NCI-H187 (cell line): ENCODE data around the gene SNX33.

Experiments
- DNase-seq, 2 experiments: peaks; one replicate each; lab custom pipeline; 2025; lab: John Stamatoyannopoulos, UW

SNX33 gene

DNA sequence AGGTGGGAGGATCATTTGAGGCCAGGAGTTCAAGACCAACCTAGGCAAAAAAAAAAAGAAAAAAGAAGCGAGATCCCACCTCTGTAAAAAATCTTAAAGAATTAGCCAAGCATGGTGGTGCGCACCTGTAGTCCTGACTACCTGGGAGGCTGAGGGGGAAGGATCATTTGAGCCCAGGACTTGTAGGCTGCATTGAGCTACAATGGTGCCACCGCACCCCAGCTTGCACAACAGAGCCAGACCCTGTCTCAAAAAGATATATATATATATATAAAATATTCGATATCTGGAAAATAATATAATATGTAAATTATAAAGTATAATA, 6.6 kb upstream of the SNX33 start:
- no peak for DNase-seq

DNA sequence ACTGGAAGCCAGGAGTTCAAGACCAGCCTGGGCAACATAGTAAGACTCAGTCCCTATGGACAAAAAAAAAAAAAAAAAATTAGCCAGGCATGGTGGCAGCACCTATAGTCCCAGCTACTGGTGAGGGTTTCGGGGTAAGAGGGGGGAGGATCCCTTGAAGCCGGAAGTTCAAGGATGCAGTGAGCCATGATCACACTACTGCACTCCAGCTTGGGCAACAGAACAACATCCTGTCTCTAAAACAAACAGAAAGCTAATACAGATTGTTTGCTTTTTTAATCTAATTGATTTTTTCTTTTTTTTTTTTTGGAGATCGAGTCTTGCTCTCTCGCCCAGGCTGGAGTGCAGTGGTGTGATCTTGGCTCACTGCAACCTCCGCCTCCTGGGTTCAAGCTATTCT, 6.1 kb upstream of the SNX33 start:
- no peak for DNase-seq

DNA sequence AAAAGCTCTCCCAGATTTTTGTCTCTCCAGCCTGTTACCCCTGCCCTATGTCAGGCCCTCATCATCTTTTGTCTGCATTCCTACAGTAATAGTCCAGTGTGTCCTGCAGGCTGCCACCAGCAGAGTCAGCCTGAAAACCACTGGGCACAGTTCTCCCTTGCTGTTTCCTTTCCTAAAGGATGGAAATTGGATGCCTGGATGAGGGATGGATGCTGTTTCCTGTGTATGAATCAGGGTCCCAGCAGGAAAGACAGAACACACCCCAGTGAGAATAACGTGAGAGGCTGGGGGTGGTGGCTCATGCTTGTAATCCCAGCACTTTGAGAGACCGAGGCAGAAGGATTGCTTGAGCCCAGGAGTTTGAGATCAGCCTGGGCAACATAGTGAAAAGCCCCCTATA, 3.3 kb upstream of the SNX33 start:
- no peak for DNase-seq

DNA sequence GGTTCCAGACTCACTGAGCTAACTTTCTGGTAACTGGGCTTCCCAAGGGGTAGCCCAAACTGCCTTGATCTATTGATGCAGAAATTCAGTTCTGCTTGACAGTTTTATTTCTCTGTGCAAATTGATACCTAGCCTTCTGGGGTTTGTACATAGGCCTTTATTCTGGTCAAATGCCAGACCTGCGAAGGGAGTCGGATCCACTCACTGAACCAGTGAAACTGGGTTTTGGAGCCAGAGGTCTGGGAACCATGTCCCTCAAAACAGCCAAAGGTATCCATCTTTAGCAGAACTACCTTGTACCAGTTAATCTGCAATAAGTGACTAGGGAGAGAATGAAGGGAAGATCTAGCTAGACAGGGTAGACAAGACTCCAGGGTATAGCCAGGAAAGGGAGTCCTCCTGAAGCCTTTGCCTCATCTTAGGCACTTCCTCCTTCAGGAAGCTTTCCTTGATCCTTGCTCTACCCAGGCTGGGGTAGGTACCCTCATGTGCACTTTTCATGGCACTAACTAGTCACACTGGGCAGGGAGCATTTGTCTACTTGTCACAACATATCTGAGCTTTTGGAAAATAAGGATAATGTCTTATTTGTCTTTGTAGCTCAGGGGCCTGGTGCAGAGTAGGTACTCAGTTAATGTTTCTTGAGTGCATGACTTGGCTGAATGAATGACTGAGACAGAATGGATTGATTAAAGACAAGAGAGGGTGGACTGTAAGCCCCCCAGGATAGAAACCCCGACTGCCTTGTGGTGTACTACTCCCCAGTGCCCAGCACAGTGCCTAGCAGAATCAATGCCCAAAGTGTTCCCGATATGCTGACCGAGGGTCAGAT, 1.4 kb upstream of the SNX33 start:
- no peak for DNase-seq

DNA sequence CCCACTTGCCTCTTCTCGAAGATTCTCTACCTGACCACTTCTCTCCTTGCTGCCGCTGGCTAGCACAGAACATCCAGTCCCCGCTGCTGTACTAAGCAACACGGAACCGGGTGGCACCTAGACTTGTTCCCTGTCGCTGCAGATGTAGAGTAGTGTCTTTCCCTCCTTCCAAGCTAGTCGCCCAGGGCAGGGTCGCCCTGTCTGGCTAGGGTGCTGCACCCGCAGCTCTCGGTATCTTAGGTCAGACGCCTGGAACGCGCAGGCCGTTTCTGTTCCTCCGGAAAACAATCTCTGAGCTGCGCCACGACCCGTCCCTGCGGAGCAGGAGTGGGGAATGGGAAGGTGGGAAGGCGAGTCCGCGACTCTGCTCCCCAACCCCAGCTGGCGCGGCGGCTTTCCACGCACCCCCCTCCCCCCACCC, 758 bp upstream of the SNX33 start:
- no peak for DNase-seq

DNA sequence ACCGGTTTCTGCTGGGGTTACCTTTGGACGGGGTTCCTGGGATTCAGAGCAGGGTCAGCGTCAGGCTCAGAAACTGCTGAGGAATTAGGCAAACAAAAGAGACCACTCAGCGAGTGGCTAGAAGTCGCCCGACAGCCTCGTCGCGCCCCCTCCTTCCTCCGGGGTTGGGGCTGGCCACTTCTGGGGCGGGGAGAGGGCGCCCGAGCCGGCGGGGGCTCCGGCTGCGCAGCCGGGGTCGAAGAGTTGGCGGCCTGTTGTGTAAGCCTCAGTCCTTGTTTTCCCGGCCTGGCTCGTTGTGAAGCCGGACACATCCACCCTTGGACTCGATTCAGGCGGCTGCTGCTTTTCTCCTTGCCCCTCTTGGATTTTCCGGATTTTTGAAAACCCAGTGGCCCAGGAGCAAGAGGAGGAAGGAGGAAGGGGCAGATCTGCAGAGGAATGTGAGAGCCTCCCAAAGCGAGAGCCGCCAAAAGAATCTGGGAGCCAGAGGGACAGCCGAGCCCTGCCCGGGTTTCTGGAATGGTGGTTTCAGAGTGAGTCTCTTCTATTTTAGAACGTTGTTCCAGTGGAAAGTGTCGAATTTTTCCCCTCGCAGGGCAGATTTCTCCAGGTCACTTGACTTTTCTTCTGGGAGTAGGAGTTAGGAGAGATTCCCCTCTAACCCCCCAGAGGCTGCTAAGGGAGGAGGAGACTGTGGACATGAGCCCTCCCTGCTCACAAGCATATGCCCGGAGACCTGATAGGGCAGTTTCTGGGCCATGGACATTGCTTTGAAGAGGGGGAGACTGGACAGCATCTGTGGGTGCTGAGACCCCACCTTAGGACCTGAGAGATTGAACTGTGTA, 666 bp downstream of the SNX33 start:
- no peak for DNase-seq

DNA sequence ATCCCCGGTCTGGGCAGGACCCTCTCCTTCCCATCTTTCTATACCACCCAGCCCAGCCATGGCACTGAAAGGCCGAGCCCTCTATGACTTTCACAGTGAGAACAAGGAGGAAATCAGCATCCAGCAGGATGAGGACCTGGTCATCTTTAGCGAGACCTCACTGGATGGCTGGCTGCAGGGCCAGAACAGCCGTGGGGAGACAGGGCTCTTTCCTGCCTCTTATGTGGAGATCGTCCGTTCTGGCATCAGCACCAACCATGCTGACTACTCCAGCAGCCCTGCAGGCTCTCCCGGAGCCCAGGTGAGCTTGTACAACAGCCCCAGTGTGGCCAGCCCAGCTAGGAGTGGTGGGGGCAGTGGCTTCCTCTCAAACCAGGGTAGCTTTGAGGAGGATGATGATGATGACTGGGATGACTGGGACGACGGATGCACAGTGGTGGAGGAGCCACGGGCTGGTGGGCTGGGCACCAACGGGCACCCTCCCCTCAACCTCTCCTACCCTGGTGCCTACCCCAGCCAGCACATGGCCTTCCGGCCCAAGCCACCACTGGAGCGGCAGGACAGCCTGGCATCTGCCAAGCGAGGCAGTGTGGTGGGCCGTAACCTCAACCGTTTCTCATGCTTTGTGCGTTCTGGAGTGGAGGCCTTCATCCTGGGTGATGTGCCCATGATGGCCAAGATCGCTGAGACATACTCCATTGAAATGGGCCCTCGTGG, 1.5 kb downstream of the SNX33 start:
- DNase-seq = no peak

DNA sequence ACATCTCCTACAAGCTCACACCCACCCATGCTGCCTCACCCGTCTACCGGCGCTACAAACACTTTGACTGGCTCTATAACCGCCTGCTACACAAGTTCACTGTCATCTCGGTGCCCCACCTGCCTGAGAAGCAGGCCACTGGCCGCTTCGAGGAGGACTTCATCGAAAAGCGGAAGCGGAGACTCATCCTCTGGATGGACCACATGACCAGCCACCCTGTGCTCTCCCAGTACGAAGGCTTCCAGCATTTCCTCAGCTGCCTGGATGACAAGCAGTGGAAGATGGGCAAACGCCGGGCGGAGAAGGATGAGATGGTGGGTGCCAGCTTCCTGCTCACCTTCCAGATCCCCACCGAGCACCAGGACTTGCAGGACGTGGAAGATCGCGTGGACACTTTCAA, 2.1 kb downstream of the SNX33 start:
- no peak for DNase-seq

DNA sequence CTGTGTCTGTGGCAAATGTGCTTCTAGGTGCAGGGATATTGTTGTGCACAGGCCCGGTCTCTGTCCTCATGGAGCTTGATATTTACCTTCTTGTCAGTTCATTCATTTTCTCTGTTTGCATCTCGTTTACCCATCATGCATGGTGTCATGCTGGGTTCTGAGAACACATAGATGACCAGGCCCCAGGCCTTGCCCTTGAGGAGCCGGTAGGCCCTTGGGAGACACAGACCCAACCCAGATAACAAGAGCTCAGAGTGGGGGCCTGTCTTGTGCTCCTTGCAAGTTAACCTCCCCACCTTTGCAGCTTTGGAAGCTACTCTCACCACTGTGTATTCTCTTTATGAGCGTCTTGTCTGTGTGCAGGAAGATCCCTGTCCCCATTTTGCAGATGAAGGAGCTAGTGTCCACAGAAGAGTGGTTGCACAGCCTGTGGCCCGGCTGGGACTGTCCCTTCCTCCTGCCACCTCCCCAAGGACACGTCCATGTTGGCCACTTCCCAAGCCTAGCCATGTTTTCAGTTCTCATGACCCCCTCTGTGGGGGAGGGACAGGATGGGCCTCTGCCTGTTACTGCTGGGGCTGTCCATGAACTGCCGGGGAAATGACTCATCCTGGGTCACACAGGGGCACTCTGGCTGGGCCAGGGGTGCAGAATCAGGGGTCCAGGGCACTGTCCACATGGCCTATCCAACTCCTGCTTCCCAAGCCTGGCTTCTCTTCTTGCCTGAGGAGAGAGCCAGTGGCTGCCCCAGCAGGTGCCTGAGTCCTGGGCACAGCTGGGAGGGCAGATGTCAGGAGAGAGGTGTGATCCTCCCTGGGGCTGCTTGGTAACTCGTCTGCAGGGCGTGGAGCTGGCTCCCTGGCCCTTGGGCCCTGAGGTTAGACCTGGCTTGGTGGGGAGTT, 3.4 kb downstream of the SNX33 start:
- no peak for DNase-seq

DNA sequence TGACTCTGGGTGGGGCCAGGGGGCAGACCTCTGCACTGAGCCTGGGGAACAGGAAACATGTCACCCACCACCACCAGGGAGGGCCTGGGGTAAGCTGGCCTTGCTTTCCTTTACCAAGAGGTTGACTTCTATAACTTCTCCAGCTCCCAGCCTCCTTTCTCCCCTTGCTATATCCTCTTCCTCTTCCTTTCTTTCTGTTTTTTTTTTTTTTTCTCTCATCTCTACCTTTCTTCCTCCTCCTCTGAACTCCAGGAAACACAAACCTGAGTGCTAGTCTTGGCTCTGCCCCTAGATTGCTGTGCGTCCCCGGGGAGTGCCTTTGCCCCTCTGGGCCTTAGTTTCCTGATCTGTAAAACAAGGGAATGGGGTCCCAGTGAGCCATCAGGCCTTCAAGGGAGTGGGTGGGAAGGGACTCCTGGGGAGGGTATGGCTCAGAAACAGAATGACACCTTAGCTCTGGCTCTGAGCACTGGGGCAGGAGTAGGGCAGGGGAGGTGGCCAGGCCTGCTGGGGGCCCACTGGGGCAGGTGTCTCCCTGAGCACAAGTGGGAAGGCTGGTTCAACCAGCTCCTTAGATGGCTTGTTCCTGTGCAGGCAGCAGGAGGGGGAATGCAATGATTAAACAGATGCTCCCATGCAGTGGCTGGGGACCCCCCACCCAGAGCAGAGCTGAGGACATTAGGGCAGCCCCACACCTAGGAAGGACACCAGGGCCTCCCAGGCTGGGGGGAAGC, 4.3 kb downstream of the SNX33 start:
- no peak for DNase-seq

DNA sequence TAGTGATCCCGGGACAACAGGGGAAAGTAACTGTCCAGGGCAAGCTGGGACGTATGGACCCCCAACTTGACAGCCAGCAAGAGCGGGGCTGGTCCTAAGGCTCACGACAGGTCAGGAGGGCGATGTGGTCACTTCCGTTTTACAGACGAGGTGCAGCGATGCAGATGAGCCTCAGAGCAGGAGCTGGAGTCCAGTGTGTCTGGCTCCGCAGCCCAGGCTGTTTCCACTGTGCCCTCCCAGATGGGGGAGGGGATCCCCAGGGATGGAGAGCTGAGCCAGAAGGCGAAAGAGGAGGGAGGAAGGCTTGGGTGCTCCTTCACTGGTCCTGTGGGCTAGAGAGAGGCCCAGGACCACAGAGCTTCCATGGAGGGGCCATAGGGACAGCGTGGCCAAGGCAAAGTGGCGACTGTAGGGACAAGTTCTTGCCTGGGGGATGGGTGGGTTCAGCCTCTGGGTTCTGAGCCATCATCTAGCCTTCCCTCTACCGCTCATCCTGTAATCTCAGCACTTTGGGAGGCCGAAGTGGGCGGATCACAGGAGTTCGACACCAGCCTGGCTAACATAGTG, 5.7 kb downstream of the SNX33 start:
- DNase-seq = no peak

DNA sequence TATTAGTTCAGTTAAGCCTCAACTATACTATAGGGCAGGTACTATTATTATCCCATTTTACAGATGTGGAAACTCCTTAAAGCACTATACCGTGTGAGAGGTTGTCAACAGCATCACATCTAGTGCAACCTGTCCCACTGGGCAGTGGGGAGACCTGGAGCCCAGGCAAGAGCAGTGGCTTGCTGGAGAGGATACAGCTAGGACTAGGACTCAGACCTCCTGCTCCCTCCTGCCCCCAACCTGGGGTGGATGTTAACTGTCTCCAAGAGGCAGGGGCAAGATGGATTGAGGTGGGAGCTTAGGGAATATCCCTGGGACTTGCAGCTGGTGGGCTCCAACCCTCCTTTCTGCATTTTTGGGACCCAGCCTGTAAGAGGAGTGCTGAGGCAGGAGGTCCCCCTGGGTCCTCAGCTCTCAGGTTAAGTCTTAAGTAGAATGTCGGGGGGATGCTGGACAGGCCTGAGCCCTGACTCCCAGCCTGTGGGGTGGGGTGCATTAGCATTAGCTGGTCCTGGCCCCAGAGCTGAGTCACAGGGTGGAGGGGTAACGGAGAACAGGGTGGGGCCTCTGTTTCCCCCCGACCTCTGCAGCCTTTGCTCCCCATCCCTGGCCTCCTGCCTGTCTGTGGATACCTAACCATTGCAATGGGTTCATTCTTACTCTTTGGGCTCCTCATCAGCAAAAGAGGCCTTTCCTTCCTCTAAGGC, 6.6 kb downstream of the SNX33 start:
- no peak for DNase-seq

DNA sequence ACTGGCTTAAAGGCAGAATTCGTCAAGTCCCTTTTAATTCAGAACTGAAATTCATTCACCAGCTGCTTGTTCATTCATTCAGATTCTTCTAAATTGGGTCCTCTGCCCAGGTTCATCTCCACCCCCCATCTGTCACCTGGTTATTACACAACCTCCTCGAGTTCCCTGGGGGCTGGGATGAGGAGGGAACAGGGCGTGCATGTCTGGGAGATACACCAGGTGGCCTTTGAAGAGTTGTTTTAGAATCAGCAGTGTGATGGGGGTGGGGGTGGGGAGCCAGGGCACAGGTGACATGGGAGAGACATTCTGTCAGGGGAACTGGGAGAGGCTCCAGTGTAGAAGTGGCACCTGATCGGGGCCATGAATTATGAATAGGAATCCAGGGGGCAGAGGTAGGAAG, 8.2 kb downstream of the SNX33 start:
- DNase-seq = peak in 1 of 2 experiments; percentile 42

DNA sequence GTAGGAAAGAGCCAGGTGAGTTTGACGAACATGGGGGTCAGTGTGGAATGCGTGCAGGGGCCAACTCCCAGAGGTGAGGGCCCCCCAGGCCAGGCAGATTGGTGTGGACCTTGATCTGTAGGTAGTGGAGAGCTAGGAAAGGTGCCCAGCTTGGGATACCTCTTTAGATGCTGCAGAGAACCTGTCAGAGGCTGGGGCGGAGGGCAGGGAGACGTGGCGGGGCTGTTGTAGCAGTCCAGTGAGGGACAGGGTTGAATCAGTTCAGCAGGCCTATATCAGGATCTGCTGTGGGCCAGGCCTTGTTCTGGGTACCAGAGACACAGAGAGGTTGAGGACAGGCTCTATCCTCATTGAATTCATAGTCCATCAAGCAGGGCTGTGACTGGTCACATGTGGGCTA, 8.6 kb downstream of the SNX33 start:
- no peak for DNase-seq

DNA sequence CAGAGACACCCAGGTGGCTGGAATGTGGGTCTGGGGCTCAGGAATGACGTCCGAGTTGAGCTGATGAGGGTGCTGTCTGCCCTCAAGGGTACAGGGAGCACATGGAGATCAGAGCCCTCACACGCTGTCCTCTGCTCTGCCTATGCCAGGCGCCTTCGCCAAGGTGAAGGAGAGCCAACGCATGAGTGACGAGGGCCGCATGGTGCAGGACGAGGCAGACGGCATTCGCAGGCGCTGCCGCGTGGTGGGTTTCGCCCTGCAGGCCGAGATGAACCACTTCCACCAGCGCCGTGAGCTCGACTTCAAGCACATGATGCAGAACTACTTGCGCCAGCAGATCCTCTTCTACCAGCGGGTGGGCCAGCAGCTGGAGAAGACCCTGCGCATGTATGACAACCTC, 9.1 kb downstream of the SNX33 start:
- DNase-seq = no peak

DNA sequence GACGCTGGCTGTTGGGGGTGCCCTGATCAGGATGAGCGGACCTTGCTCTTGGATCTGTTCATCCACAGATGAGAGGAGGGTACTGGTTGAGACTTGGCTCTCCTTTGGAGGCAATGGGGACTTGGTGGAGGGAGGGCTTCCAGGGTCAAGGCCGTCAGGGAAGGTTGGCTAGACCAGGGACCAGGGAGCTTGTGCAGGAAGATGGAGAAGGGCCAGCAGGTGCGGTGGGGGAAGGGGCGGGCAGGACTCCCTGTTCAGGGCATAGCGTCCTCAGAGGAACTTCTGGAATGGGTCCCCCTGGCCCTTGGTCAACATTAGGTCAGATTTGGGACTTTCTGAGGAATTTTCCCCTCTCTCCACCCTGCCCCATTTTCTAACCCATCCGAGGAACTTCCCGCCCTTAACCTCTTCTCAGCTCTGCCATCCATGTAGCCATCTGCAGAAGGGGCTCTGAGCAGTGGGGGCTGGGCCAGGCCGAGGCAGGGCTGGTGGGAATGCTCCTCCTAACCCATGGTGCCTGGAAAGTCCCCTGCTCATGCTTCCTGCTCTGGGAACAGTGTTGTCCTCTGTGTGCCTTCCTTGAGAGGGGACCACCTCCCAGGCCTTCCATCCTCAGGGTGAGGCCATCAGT, 11.5 kb downstream of the SNX33 start:
- no peak for DNase-seq

DNA sequence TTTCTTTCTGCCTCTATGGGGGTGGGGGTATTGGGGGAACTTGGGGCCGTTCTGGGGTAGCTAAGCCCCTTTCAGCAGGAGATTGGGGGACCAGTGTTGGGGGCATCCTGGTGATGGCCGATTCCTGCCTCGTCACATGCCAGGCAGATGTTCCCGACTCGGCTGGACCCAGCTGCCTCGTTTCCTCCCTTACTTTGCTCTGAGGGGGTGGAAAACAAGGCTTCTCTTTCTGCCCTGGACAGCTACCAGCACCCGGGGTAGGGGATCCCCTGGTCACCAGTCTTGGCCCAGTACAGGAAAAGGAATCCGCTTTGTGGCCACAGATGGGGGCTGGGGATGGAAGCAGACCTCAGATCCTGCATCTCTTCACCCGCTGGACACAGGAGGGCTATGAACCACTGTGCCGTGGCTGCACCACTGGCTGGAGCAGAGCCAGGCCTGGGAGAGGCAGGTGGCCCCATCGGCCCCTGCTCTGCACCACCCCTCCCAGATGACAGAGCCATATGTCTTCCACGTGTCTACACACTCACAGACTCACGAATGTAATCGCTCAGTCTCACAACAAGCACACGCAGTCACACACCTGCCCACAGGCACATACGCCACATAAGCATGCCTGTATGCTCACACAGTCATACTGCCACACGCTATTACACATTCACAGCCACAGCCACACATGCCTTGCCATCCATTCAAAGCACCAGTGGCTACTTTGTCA, 12.4 kb downstream of the SNX33 start:
- no peak for DNase-seq

DNA sequence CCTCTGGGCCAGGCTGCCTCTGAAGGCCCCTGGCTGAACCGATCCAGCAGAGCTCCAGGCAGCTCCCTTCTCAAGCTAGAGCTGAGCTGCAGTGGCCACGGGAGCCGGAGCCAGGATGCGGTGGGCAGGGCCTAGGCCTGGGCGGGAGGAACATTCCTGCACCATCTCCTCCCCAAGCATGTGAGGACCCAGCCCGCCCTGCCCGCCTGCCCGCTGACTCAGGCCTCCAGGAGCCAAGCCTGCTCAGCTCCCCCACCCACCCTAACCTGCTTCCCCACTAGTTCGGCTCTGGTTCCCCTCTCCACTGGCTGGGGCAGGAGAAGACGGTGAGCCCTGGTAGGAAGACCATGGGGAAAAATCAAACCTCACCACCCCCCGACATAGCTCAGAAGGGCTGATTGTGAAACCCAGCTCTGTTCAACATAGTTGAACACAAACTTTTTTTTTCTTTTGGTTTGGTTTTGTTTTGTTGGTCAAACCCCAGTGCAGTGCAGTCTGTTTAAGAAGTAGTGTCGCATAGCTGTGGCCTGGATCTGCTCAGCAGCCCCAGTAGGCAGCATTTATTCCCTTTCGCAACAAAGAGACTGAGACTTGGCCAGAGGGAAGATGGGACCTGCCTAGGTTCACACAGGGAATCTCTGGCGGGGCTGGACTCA, 13.5 kb downstream of the SNX33 start:
- DNase-seq = no peak
